SK-N-SH treated with all-trans-retinoic acid at 6 μM for 48 hours (cell line): Measurements from ENCODE around the gene MAGEB6.
"Not testable (repeated sequence)": the region's sequence is repeated elsewhere in the genome, so short reads cannot be mapped to it uniquely, and the experiment has no call there.

ENCODE experiments used
- ATAC-seq: fragments of 200-7000 bp; cut with Tn5 transposase; 3 replicates; pipeline ENCODE4 v1.9.1; 2020; ENCODE audit warnings: mild to moderate bottlenecking, moderate library complexity
- ARNTL ChIP-seq: fragments of 450-650 bp; formaldehyde crosslinking; IDR thresholded peaks from 2 replicates; pipeline ENCODE4 v1.5.0; 2020; ENCODE audit warnings: low read depth, mild to moderate bottlenecking, moderate library complexity, borderline replicate concordance
- CSDC2 ChIP-seq: fragments of 250-450 bp; sonication (Bioruptor Pico); IDR thresholded peaks from 2 replicates; pipeline ENCODE4 v1.5.0; 2020; ENCODE audit warnings: mild to moderate bottlenecking, moderate library complexity
- ESRRG ChIP-seq: fragments of 250-450 bp; sonication (Bioruptor Pico); IDR thresholded peaks from 2 replicates; pipeline ENCODE4 v1.6.1; 2021; ENCODE audit warnings: mild to moderate bottlenecking
- GLIS3 ChIP-seq: fragments of 250-450 bp; sonication (Bioruptor Pico); IDR thresholded peaks from 2 replicates; pipeline ENCODE4 v1.5.0; 2020; ENCODE audit warnings: mild to moderate bottlenecking, moderate library complexity
- ISL1 ChIP-seq: fragments of 250-450 bp; sonication (Bioruptor Pico); IDR thresholded peaks from 2 replicates; pipeline ENCODE4 v2.1.2; 2022; ENCODE audit warnings: mild to moderate bottlenecking, moderate library complexity
- PPARA ChIP-seq: fragments of 250-450 bp; sonication (Bioruptor Pico); IDR thresholded peaks from 2 replicates; pipeline ENCODE4 v1.5.0; 2020; ENCODE audit warnings: mild to moderate bottlenecking, borderline replicate concordance
- RARB ChIP-seq: fragments of 250-450 bp; sonication (Bioruptor Pico); IDR thresholded peaks from 2 replicates; pipeline ENCODE4 v1.8.0; 2021; ENCODE audit warnings: mild to moderate bottlenecking, moderate library complexity
- SNAI2 ChIP-seq: fragments of 250-450 bp; sonication (Bioruptor Pico); IDR thresholded peaks from 2 replicates; pipeline ENCODE4 v1.5.0; 2020; ENCODE audit warnings: mild to moderate bottlenecking, moderate library complexity
- TSHZ2 ChIP-seq: fragments of 250-450 bp; sonication (Bioruptor Pico); IDR thresholded peaks from 2 replicates; pipeline ENCODE4 v1.5.0; 2020; ENCODE audit warnings: mild to moderate bottlenecking, moderate library complexity
- ZC3H10 ChIP-seq: fragments of 250-450 bp; sonication (Bioruptor Pico); IDR thresholded peaks from 2 replicates; pipeline ENCODE4 v1.5.1; 2021; ENCODE audit warnings: mild to moderate bottlenecking, moderate library complexity
- ZFP3 ChIP-seq: fragments of 250-450 bp; sonication (Bioruptor Pico); IDR thresholded peaks from 2 replicates; pipeline ENCODE4 v1.5.0; 2020; ENCODE audit warnings: mild to moderate bottlenecking, moderate library complexity
- ZNF565 ChIP-seq: fragments of 450-650 bp; formaldehyde crosslinking; conservative IDR thresholded peaks from 2 replicates; pipeline ENCODE4 v1.5.0; 2020; ENCODE audit warnings: low read depth, mild to moderate bottlenecking, moderate library complexity
- ZNF70 ChIP-seq: fragments of 450-650 bp; formaldehyde crosslinking; IDR thresholded peaks from 2 replicates; pipeline ENCODE4 v1.5.0; 2020; ENCODE audit warnings: mild to moderate bottlenecking, moderate library complexity
- ZNF8 ChIP-seq: fragments of 450-650 bp; formaldehyde crosslinking; IDR thresholded peaks from 2 replicates; pipeline ENCODE4 v1.5.0; 2020; ENCODE audit warnings: mild to moderate bottlenecking, moderate library complexity
- TF ChIP-seq, protein P1 (sequence below): fragments of 250-450 bp; sonication (Bioruptor Pico); IDR thresholded peaks from 2 replicates; pipeline ENCODE4 v1.5.1; 2020; ENCODE audit warnings: low read depth, mild to moderate bottlenecking, moderate library complexity
- TF ChIP-seq, protein P2 (sequence below): fragments of 250-450 bp; sonication (Bioruptor Pico); IDR thresholded peaks from 2 replicates; pipeline ENCODE4 v1.8.0; 2021; ENCODE audit warnings: low read depth, mild to moderate bottlenecking, moderate library complexity, borderline replicate concordance
- TF ChIP-seq, protein P3 (sequence below): fragments of 250-450 bp; sonication (Bioruptor Pico); IDR thresholded peaks from 2 replicates; pipeline ENCODE4 v1.5.1; 2021; ENCODE audit warnings: mild to moderate bottlenecking, moderate library complexity
- TF ChIP-seq, protein P4 (sequence below): fragments of 250-450 bp; sonication (Bioruptor Pico); IDR thresholded peaks from 2 replicates; pipeline ENCODE4 v1.8.0; 2020; ENCODE audit warnings: mild to moderate bottlenecking, moderate library complexity, borderline replicate concordance

MAGEB6 gene

GRCh38 chrX:26160301-26160700, 31.9 kb upstream of the MAGEB6 start, which contains the start of gene MAGEB6B:
Gene MAGEB6B (plus strand): TSS chrX:26160601. CDS start chrX:26160601, 0 bp downstream.
- TF ChIP-seq ZNF8 (CRISPR knock-in tag): no peak
- no peak for TF ChIP-seq SNAI2 (CRISPR knock-in tag)
- no peak for TF ChIP-seq ZNF565 (CRISPR knock-in tag)
- TF ChIP-seq, protein P1, sequence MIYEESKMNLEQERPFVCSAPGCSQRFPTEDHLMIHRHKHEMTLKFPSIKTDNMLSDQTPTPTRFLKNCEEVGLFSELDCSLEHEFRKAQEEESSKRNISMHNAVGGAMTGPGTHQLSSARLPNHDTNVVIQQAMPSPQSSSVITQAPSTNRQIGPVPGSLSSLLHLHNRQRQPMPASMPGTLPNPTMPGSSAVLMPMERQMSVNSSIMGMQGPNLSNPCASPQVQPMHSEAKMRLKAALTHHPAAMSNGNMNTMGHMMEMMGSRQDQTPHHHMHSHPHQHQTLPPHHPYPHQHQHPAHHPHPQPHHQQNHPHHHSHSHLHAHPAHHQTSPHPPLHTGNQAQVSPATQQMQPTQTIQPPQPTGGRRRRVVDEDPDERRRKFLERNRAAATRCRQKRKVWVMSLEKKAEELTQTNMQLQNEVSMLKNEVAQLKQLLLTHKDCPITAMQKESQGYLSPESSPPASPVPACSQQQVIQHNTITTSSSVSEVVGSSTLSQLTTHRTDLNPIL: no peak
- no peak for TF ChIP-seq RARB
- TF ChIP-seq TSHZ2 (CRISPR knock-in tag): no peak
- TF ChIP-seq CSDC2: no peak
- TF ChIP-seq, protein P2, sequence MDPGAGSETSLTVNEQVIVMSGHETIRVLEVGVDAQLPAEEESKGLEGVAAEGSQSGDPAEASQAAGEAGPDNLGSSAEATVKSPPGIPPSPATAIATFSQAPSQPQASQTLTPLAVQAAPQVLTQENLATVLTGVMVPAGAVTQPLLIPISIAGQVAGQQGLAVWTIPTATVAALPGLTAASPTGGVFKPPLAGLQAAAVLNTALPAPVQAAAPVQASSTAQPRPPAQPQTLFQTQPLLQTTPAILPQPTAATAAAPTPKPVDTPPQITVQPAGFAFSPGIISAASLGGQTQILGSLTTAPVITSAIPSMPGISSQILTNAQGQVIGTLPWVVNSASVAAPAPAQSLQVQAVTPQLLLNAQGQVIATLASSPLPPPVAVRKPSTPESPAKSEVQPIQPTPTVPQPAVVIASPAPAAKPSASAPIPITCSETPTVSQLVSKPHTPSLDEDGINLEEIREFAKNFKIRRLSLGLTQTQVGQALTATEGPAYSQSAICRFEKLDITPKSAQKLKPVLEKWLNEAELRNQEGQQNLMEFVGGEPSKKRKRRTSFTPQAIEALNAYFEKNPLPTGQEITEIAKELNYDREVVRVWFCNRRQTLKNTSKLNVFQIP (CRISPR knock-in tag): no peak
- no peak for TF ChIP-seq ARNTL
- TF ChIP-seq, all 23 proteins: peak for 0

GRCh38 chrX:26203561-26203960, 11.3 kb downstream of the MAGEB6 start:
- no peak for ATAC-seq
- TF ChIP-seq GLIS3 (no peak), PPARA (CRISPR knock-in tag) (no peak), ZNF8 (CRISPR knock-in tag) (no peak), SNAI2 (CRISPR knock-in tag) (no peak), ZC3H10 (CRISPR knock-in tag) (no peak), ZFP3 (CRISPR knock-in tag) (no peak), ZNF70 (CRISPR knock-in tag) (no peak), ESRRG (CRISPR knock-in tag) (no peak), ISL1 (CRISPR knock-in tag) (no peak), ZNF565 (CRISPR knock-in tag) (no peak)
- TF ChIP-seq, protein P2 (CRISPR knock-in tag): no peak
- TF ChIP-seq, protein P3, sequence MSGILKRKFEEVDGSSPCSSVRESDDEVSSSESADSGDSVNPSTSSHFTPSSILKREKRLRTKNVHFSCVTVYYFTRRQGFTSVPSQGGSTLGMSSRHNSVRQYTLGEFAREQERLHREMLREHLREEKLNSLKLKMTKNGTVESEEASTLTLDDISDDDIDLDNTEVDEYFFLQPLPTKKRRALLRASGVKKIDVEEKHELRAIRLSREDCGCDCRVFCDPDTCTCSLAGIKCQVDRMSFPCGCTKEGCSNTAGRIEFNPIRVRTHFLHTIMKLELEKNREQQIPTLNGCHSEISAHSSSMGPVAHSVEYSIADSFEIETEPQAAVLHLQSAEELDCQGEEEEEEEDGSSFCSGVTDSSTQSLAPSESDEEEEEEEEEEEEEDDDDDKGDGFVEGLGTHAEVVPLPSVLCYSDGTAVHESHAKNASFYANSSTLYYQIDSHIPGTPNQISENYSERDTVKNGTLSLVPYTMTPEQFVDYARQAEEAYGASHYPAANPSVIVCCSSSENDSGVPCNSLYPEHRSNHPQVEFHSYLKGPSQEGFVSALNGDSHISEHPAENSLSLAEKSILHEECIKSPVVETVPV (CRISPR knock-in tag): no peak
- TF ChIP-seq, protein P4, sequence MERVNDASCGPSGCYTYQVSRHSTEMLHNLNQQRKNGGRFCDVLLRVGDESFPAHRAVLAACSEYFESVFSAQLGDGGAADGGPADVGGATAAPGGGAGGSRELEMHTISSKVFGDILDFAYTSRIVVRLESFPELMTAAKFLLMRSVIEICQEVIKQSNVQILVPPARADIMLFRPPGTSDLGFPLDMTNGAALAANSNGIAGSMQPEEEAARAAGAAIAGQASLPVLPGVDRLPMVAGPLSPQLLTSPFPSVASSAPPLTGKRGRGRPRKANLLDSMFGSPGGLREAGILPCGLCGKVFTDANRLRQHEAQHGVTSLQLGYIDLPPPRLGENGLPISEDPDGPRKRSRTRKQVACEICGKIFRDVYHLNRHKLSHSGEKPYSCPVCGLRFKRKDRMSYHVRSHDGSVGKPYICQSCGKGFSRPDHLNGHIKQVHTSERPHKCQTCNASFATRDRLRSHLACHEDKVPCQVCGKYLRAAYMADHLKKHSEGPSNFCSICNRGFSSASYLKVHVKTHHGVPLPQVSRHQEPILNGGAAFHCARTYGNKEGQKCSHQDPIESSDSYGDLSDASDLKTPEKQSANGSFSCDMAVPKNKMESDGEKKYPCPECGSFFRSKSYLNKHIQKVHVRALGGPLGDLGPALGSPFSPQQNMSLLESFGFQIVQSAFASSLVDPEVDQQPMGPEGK (CRISPR knock-in tag): no peak

More at GRCh38 chrX:26160301-26160700, 31.9 kb upstream of the MAGEB6 start, which contains the start of gene MAGEB6B:
- no peak for ATAC-seq

DNA sequence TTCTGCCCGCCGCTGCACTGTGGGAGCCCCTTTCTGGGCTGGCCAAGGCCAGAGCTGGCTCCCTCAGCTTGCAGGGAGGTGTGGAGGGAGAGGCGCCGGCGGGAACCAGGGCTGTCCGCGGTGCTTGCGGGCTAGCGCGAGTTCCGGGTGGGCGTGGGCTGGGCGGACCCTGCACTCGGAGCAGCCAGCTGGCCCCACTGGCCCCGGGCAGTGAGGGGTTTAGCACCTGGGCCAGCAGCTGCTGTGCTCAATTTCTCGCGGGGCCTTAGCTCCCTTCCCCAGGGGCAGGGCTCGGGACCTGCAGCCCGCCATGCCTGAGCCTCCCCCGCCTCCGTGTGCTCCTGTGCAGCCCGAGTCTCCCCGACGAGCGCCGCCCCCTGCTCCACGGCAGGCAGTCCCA, 12.5 kb downstream of the MAGEB6 start:
- ATAC-seq: not testable (repeated sequence)
